A549 (cell line): Measurements from ENCODE around the gene FOXO3. TPM values are rescaled to one million over a fixed set of nuclear protein-coding genes. Genes with fewer than 3 reads are reported as not detected.

Experiments
- ATAC-seq, 2 experiments: fragments of 200-7000 bp in 1 of 2; fragments of >200 bp in 1 of 2; cut with Nextera tagmentation in 1 of 2; cut with Tn5 transposase in 1 of 2; 3 replicates each; pipeline versions ENCODE4 v1.8.0 to v1.9.1; 2018 to 2020; ENCODE audit warnings: mild to moderate bottlenecking in 1 of 2, moderate library complexity in 1 of 2
- CTCF ChIA-PET: fragments of 300-600 bp; sonication (Branson Sonifier 250); formaldehyde crosslinking; extraction: SDS; loops from one replicate; lab custom pipeline; 2021; ENCODE audit warnings: antibody characterized with exemption, inconsistent platforms; lab: Yijun Ruan, JAX
- POLR2A ChIA-PET: fragments of 350-600 bp; formaldehyde crosslinking; extraction: SDS; loops from one replicate; lab custom pipeline; 2021; ENCODE audit warnings: antibody characterized with exemption, inconsistent platforms; lab: Yijun Ruan, JAX
- DNase-seq, 2 experiments: peaks; one replicate each; pipeline versions ENCODE4 v3.0.0 to v3.0.0-alpha.2; 2011 to 2016; ENCODE audit warnings: low read depth in 1 of 2, low spot score in 1 of 2
- FAIRE-seq: peaks from 2 replicates; lab custom pipeline; 2011; peaks lifted over from hg19 to GRCh38; lab: Jason Lieb, UNC
- H3K27ac ChIP-seq, 2 experiments: fragments of >200 bp; sonication (Bioruptor Twin); formaldehyde crosslinking; 3 replicates each; pipeline ENCODE4 v1.5.1; 2016 to 2017
- H3K4me1 ChIP-seq: fragments of >200 bp; sonication (Bioruptor Twin); formaldehyde crosslinking; 3 replicates; pipeline ENCODE4 v1.6.1; 2016
- H3K4me2 ChIP-seq: fragments of >200 bp; sonication (Bioruptor Twin); formaldehyde crosslinking; 3 replicates; pipeline ENCODE4 v1.6.1; 2016
- H3K4me3 ChIP-seq: fragments of >200 bp; sonication (Bioruptor Twin); formaldehyde crosslinking; 3 replicates; pipeline ENCODE4 v1.5.1; 2016
- H3K9me3 ChIP-seq: fragments of >200 bp; sonication (Bioruptor Twin); formaldehyde crosslinking; 3 replicates; pipeline ENCODE4 v1.6.1; 2016
- BCL3 ChIP-seq: fragments of >200 bp; sonication (Bioruptor Twin); formaldehyde crosslinking; IDR thresholded peaks from 3 replicates; pipeline ENCODE4 v1.6.1; 2016
- BHLHE40 ChIP-seq: IDR thresholded peaks from 2 replicates; pipeline ENCODE4 v1.6.1; 2012; ENCODE audit warnings: low read depth, low read length, inconsistent platforms
- CBX2 ChIP-seq: fragments of 200-600 bp; sonication (generic); IDR thresholded peaks from 2 replicates; pipeline ENCODE4 v1.6.1; 2016; ENCODE audit warnings: low read depth, mild to moderate bottlenecking, borderline replicate concordance
- CBX8 ChIP-seq: fragments of 200-600 bp; sonication (generic); IDR thresholded peaks from 2 replicates; pipeline ENCODE4 v1.6.1; 2016
- CEBPB ChIP-seq, 2 experiments: fragments of >200 bp in 1 of 2; sonication (Bioruptor Twin) in 1 of 2; formaldehyde crosslinking in 1 of 2; IDR thresholded peaks; 2 replicates each; pipeline ENCODE4 v1.6.1; 2012 to 2016
- CHD2 ChIP-seq: fragments of 150-350 bp; IDR thresholded peaks from 2 replicates; pipeline ENCODE4 v1.6.1; 2014; ENCODE audit warnings: low read length; ENCODE audit not compliant: partially characterized antibody
- CHD4 ChIP-seq: fragments of 200-600 bp; sonication (generic); IDR thresholded peaks from 2 replicates; pipeline ENCODE4 v1.6.1; 2016; ENCODE audit warnings: antibody characterized with exemption, mild to moderate bottlenecking, borderline replicate concordance
- ELK1 ChIP-seq: fragments of 150-350 bp; IDR thresholded peaks from 2 replicates; pipeline ENCODE4 v1.6.1; 2014; ENCODE audit warnings: low read depth, mild to moderate bottlenecking, low read length
- FOSB ChIP-seq: fragments of 250-450 bp; sonication (Bioruptor Pico); IDR thresholded peaks from 2 replicates; pipeline ENCODE4 v1.5.0; 2020; ENCODE audit warnings: mild to moderate bottlenecking, moderate library complexity
- GATA3 ChIP-seq: IDR thresholded peaks from 2 replicates; pipeline ENCODE4 v1.6.1; 2012; ENCODE audit warnings: borderline replicate concordance
- HDAC2 ChIP-seq: fragments of 200-600 bp; sonication (generic); IDR thresholded peaks from 2 replicates; pipeline ENCODE4 v1.6.1; 2016
- HES2 ChIP-seq: fragments of >200 bp; sonication (Bioruptor Twin); formaldehyde crosslinking; IDR thresholded peaks from 2 replicates; pipeline ENCODE4 v1.6.1; 2016
- HEYL ChIP-seq: fragments of 250-450 bp; sonication (Bioruptor Pico); IDR thresholded peaks from 2 replicates; pipeline ENCODE4 v1.8.0; 2021; ENCODE audit warnings: mild to moderate bottlenecking, moderate library complexity
- HOXA7 ChIP-seq: fragments of 250-450 bp; sonication (Bioruptor Pico); IDR thresholded peaks from 2 replicates; pipeline ENCODE4 v1.5.0; 2020; ENCODE audit warnings: mild to moderate bottlenecking, moderate library complexity
- KDM5A ChIP-seq: fragments of 200-600 bp; sonication (generic); IDR thresholded peaks from 2 replicates; pipeline ENCODE4 v1.6.1; 2016; ENCODE audit warnings: antibody characterized with exemption, mild to moderate bottlenecking
- MAFK ChIP-seq: fragments of 450-650 bp; IDR thresholded peaks from 2 replicates; pipeline ENCODE4 v1.6.1; 2014; ENCODE audit not compliant: partially characterized antibody
- MAX ChIP-seq: IDR thresholded peaks from 2 replicates; pipeline ENCODE4 v1.6.1; 2012
- MYC ChIP-seq: IDR thresholded peaks from 2 replicates; pipeline ENCODE4 v1.6.1; 2012; ENCODE audit warnings: mild to moderate bottlenecking, inconsistent platforms, low read length, improper control_type of control experiment, borderline replicate concordance
- NFE2L2 ChIP-seq: fragments of 150-350 bp; conservative IDR thresholded peaks from 2 replicates; pipeline ENCODE4 v1.6.1; 2014; ENCODE audit warnings: low read length
- PBX3 ChIP-seq: IDR thresholded peaks from 2 replicates; pipeline ENCODE4 v1.6.1; 2012
- RFX5 ChIP-seq: fragments of 450-650 bp; IDR thresholded peaks from 2 replicates; pipeline ENCODE4 v1.7.1; 2014; ENCODE audit warnings: antibody characterized with exemption, mild to moderate bottlenecking, moderate library complexity
- SREBF2 ChIP-seq: fragments of 450-650 bp; IDR thresholded peaks from 2 replicates; pipeline ENCODE4 v1.6.1; 2014; ENCODE audit warnings: mild to moderate bottlenecking, moderate library complexity
- TFCP2L1 ChIP-seq: fragments of 250-450 bp; sonication (Bioruptor Pico); IDR thresholded peaks from 2 replicates; pipeline ENCODE4 v1.5.0; 2021; ENCODE audit warnings: mild to moderate bottlenecking
- ZC3H11A ChIP-seq: fragments of 450-650 bp; IDR thresholded peaks from 2 replicates; pipeline ENCODE4 v1.6.1; 2014; ENCODE audit warnings: antibody characterized with exemption, mild to moderate bottlenecking
- ZNF302 ChIP-seq: fragments of 250-450 bp; sonication (Bioruptor Pico); IDR thresholded peaks from 2 replicates; pipeline ENCODE4 v1.9.0; 2021; ENCODE audit warnings: inconsistent platforms, mild to moderate bottlenecking, moderate library complexity
- ZSCAN20 ChIP-seq: fragments of 250-450 bp; sonication (Bioruptor Pico); IDR thresholded peaks from 2 replicates; pipeline ENCODE4 v1.8.0; 2022; ENCODE audit warnings: mild to moderate bottlenecking, moderate library complexity
- WGBS: methylation state at CpG from one replicate; pipeline ENCODE4 v1.1.6; 2017; ENCODE audit errors: missing lambda C conversion rate; 5-methylcytosine and 5-hydroxymethylcytosine counted together
- polyA plus RNA-seq, 4 experiments: library from polyadenylated mRNA; depleted of rRNA in 3 of 4; stranded (reverse); fragments of >200 nt; fragmentation: RNase III in 1 of 4; extraction: RNeasy Plus Mini Kit Qiagen cat#74134 plus additional on column Dnase treatment in 1 of 4; gene quantifications; 2 replicates in 3 of 4; 3 replicates in 1 of 4; pipeline ENCODE4 v1.2.3, GENCODE V29; 2011 to 2017

FOXO3 gene
- polyA plus RNA-seq, 2 of the 4 experiments (the other 2 are of a cell fraction), result 4.6 to 7.5 TPM

GRCh38 chr6:108684771-108685329 is 124.1 kb downstream of the FOXO3 start:
- Histone ChIP-seq H3K9me3 (no peaks in the 10 kb centered on the region), H3K27ac (no peak overlapping the region; a peak in 1 of 6 replicates), H3K4me1 (peaks cover 11% of the 10 kb centered on the region; the same call in 2 of the 3 replicates), H3K4me3 (no peak overlapping the region), H3K4me2 (no peak overlapping the region)
- ATAC-seq (0 out of 6 replicates have a peak, but pooled peaks of 1 of the 2 experiments have one; percentile 23), DNase-seq (peak in 1 of 2 experiments; percentile 24), FAIRE-seq (no peak)
- ChIA-PET POLR2A (no interaction called here), CTCF (no interaction called here)
- WGBS, result 65% methylated on average over 8 of the region's 8 CpGs
- peak; percentile 30; the same call in 1 of the 2 replicates for TF ChIP-seq GATA3
- TF ChIP-seq CEBPB (IDR thresholded peaks at IDR 0.05), result no peak
- TF ChIP-seq BHLHE40, result no peak

- CTCF ChIA-PET, result no interaction called here
- Histone ChIP-seq H3K9me3 (no peaks in the 10 kb centered on the region), H3K4me1 (peaks cover 11% of the 10 kb centered on the region; the same call in 2 of the 3 replicates), H3K4me3 (no peak overlapping the region), H3K4me2 (no peak overlapping the region), H3K27ac (no peak overlapping the region)
- ATAC-seq (no peak), DNase-seq (no peak), FAIRE-seq (no peak)
- 85% methylated on average over 3 of the region's 4 CpGs for WGBS
- POLR2A ChIA-PET, result no interaction called here
- no peak for TF ChIP-seq MAX
- no peak for TF ChIP-seq MAFK
- TF ChIP-seq SREBF2, result no peak
- TF ChIP-seq RFX5, result no peak
- TF ChIP-seq HDAC2, result no peak
- no peak for TF ChIP-seq HEYL (CRISPR knock-in tag)
- TF ChIP-seq NFE2L2, result no peak
- no peak for TF ChIP-seq CBX8
- TF ChIP-seq ZC3H11A, result no peak
- TF ChIP-seq CHD2, result no peak
- no peak for TF ChIP-seq ELK1
- no peak for TF ChIP-seq CBX2
These were observed 125.3 kb downstream of the FOXO3 start for GRCh38 chr6:108685970-108686369.

- POLR2A ChIA-PET, result no interaction called here
- no peak for DNase-seq
- WGBS, result 88% methylated on average over 6 of the region's 6 CpGs
- Histone ChIP-seq H3K4me2 (no peak overlapping the region), H3K27ac (no peak overlapping the region), H3K4me3 (no peak overlapping the region), H3K9me3 (no peaks in the 10 kb centered on the region), H3K4me1 (peaks cover 11% of the 10 kb centered on the region; the same call in 2 of the 3 replicates)
- CTCF ChIA-PET, result interaction anchor here (0.6 to 1.7 kb wide), 2 partner anchors 9 to 28 kb away, joined by 3 read pairs; no protein-coding TSS in a partner anchor
- TF ChIP-seq ZNF302 (CRISPR knock-in tag), result no peak
- no peak for TF ChIP-seq HOXA7 (CRISPR knock-in tag)
- TF ChIP-seq ZSCAN20 (CRISPR knock-in tag), result no peak
- TF ChIP-seq BCL3, result no peak
- TF ChIP-seq MAX, result no peak
- TF ChIP-seq NFE2L2, result no peak
- no peak for TF ChIP-seq CHD4
- no peak for TF ChIP-seq MYC
- TF ChIP-seq TFCP2L1 (CRISPR knock-in tag), result no peak
- no peak for TF ChIP-seq FOSB (CRISPR knock-in tag)
- no peak for TF ChIP-seq KDM5A
- TF ChIP-seq HES2, result no peak
- no peak for TF ChIP-seq PBX3
- no peak for ATAC-seq
- FAIRE-seq, result no peak
These were observed 126.2 kb downstream of the FOXO3 start for GRCh38 chr6:108686896-108687295.
